ENCODE measurements around the gene SLC23A3. TPM values are rescaled to one million over a fixed set of nuclear protein-coding genes. Genes with fewer than 3 reads are reported as not detected.

Gene SLC23A3
- total RNA-seq, 2 experiments from 2014 or later, result 2.7 to 6.7 TPM

DNA sequence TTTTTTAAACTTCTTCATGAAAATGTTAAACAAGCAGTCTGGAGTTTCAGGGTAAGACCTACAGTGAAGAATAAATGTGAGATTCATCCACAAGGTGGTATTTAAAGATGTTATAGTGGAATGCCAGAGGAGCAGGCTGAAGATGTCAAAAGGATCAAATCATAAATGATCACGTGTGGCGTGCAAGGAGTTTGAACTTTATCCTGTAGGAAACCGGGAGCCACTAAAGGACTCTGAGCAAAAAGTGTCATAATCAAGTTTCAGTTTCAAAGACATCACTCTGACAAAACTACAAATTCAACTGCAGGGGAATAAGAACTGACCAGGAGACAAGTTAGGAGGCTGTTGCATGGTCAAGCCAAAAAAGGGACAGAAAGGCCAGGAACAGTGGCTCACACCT lies 29.1 kb downstream of the SLC23A3 start:
- H4K20me1 ChIP-seq (ENCODE audit: insufficient read depth, low read length), result no peaks in the 10 kb centered on the region
- CTCF ChIA-PET (ENCODE audit: unreplicated experiment), result no interaction called here
- no TSS peak for BruUV-seq (replicated peaks)

DNA sequence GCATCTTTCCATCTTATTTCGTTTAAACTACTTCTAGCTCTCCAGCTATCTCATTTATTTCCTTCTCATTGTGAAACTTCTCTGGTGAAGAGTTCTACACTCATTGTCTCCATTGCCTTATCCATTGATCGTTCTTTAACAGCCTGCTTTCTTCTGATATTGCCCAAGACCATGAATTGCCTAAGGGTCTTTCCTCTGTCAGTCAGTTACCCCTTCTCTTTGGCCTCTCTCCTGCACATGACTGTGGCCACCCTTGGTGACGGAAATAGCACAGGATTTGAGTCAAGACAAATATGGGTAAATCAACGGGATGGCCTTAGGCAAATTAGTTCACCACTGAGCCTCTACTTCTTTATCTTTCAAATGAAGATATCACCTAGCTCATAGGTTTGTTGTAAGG lies 35.9 kb downstream of the SLC23A3 start:
- H3K9me2 ChIP-seq (ENCODE audit: insufficient read depth, low read length), result no peaks in the 10 kb centered on the region
- H2AFZ ChIP-seq (ENCODE audit: low read length), result no peak overlapping the region
- ChIA-PET POLR2A (interaction anchor here (0.5 to 1.9 kb wide), 3 partner anchors 11 to 181 kb away, joined by 3 to 8 read pairs (median 3); no protein-coding TSS in a partner anchor), CTCF (ENCODE audit: unreplicated experiment) (interaction anchor here (1.4 kb wide), 1 partner anchor 11 kb away, joined by 3 read pairs; no protein-coding TSS in a partner anchor)
- no peaks in the 10 kb centered on the region for H3K79me2 ChIP-seq (ENCODE audit: insufficient read depth, low read depth, low read length)
- H3K9me3 ChIP-seq (ENCODE audit: low read length), result no peaks in the 10 kb centered on the region
- H4K20me1 ChIP-seq (ENCODE audit: insufficient read depth, low read length), result no peaks in the 10 kb centered on the region
- BruUV-seq (replicated peaks), result no TSS peak
- TF ChIP-seq CTCF (conservative IDR thresholded peaks at IDR 0.05; ENCODE audit: low read length) (no peak), EZH2phosphoT487 (IDR thresholded peaks at IDR 0.05; ENCODE audit: borderline replicate concordance, low read depth, low read length) (no peak)
- no peaks in the 10 kb centered on the region for H3K36me3 ChIP-seq (ENCODE audit: insufficient read depth, low read length)
- no peak overlapping the region for H3K27ac ChIP-seq (ENCODE audit: low read depth, low read length, poor library complexity, severe bottlenecking)
- no peak overlapping the region for H3K4me2 ChIP-seq (ENCODE audit: low read length)
- no peaks in the 10 kb centered on the region for H3K4me1 ChIP-seq (ENCODE audit: insufficient read depth, low read length, poor library complexity, severe bottlenecking)
- no peak for DNase-seq (ENCODE audit: low spot score)
- intact Hi-C loops (cut with micrococcal nuclease; ENCODE audit: unreplicated experiment), result no loop called here
- H3K4me3 ChIP-seq (ENCODE audit: low read depth, low read length, poor library complexity, severe bottlenecking), result no peak overlapping the region

More for the DNA sequence above, 29.1 kb downstream of the SLC23A3 start:
- Histone ChIP-seq H3K4me3 (ENCODE audit: low read depth, low read length, poor library complexity, severe bottlenecking) (no peak overlapping the region), H3K4me2 (ENCODE audit: low read length) (no peak overlapping the region), H3K27ac (ENCODE audit: low read depth, low read length, poor library complexity, severe bottlenecking) (no peak overlapping the region), H3K9me2 (ENCODE audit: insufficient read depth, low read length) (no peaks in the 10 kb centered on the region), H3K4me1 (ENCODE audit: insufficient read depth, low read length, poor library complexity, severe bottlenecking) (no peaks in the 10 kb centered on the region), H3K79me2 (ENCODE audit: insufficient read depth, low read depth, low read length) (no peaks in the 10 kb centered on the region), H3K9me3 (ENCODE audit: low read length) (no peaks in the 10 kb centered on the region), H3K36me3 (ENCODE audit: insufficient read depth, low read length) (peaks cover 36% of the 10 kb centered on the region), H2AFZ (ENCODE audit: low read length) (no peak overlapping the region)
- TF ChIP-seq CTCF (conservative IDR thresholded peaks at IDR 0.05; ENCODE audit: low read length) (no peak), EZH2phosphoT487 (IDR thresholded peaks at IDR 0.05; ENCODE audit: borderline replicate concordance, low read depth, low read length) (no peak)
- POLR2A ChIA-PET, result no interaction called here
- no peak for DNase-seq (ENCODE audit: low spot score)
- intact Hi-C loops (cut with micrococcal nuclease; ENCODE audit: unreplicated experiment), result loop anchor here (5.0 kb wide), 1 partner anchor 38 kb away; no protein-coding TSS in a partner anchor

GRCh38 chr2:219131744-219132143 lies 38.1 kb downstream of the SLC23A3 start:
- no peaks in the 10 kb centered on the region for H3K9me2 ChIP-seq (ENCODE audit: insufficient read depth, low read length)
- no peaks in the 10 kb centered on the region for H4K20me1 ChIP-seq (ENCODE audit: insufficient read depth, low read length)
- TF ChIP-seq CTCF (conservative IDR thresholded peaks at IDR 0.05; ENCODE audit: low read length), result no peak
- no peak for TF ChIP-seq EZH2phosphoT487 (IDR thresholded peaks at IDR 0.05; ENCODE audit: borderline replicate concordance, low read depth, low read length)
- no peaks in the 10 kb centered on the region for H3K9me3 ChIP-seq (ENCODE audit: low read length)
- H3K79me2 ChIP-seq (ENCODE audit: insufficient read depth, low read depth, low read length), result no peaks in the 10 kb centered on the region
- no peak overlapping the region for H3K27ac ChIP-seq (ENCODE audit: low read depth, low read length, poor library complexity, severe bottlenecking)
- no TSS peak for BruUV-seq (replicated peaks)
- no peak overlapping the region for H3K4me2 ChIP-seq (ENCODE audit: low read length)
- intact Hi-C loops (cut with micrococcal nuclease; ENCODE audit: unreplicated experiment), result no loop called here
- H3K36me3 ChIP-seq (ENCODE audit: insufficient read depth, low read length), result no peaks in the 10 kb centered on the region
- no peak for DNase-seq (ENCODE audit: low spot score)
- H2AFZ ChIP-seq (ENCODE audit: low read length), result no peak overlapping the region
- H3K4me3 ChIP-seq (ENCODE audit: low read depth, low read length, poor library complexity, severe bottlenecking), result no peak overlapping the region
- POLR2A ChIA-PET, result no interaction called here
- CTCF ChIA-PET (ENCODE audit: unreplicated experiment), result no interaction called here
- H3K4me1 ChIP-seq (ENCODE audit: insufficient read depth, low read length, poor library complexity, severe bottlenecking), result no peaks in the 10 kb centered on the region

Measured in OCI-LY7 (cell line).